Measurements from ENCODE around the gene PCGF3. TPM values are rescaled to one million over a fixed set of nuclear protein-coding genes. Genes with fewer than 3 reads are reported as not detected.

The PCGF3 gene
- total RNA-seq, 1 experiment from 2014 or later = 66.3 TPM

GRCh38 chr4:656436-657337 is 48.9 kb upstream of the PCGF3 start:
- no TSS peak for BruUV-seq (replicated peaks)
- H3K9me2 ChIP-seq (ENCODE audit: insufficient read depth) = no peaks in the 10 kb centered on the region
- no peaks in the 10 kb centered on the region for H3K36me3 ChIP-seq (ENCODE audit: control insufficient read depth in 1 of 2, insufficient read depth in 2 of 2, low read length in 2 of 2)
- no peaks in the 10 kb centered on the region for H3K4me1 ChIP-seq (ENCODE audit: control insufficient read depth in 1 of 2, insufficient read depth in 2 of 2, low read length in 2 of 2)
- no peaks in the 10 kb centered on the region for H3K9me3 ChIP-seq (ENCODE audit: control insufficient read depth in 1 of 2, insufficient read depth in 1 of 2, low read depth in 1 of 2, low read length in 2 of 2)
- no peak overlapping the region for H3K27ac ChIP-seq (ENCODE audit: low read depth, low read length)
- RAD21 ChIA-PET (ENCODE audit: low non-redundant PET in 1 of 2, low total read pairs in 2 of 2, uncharacterized antibody in 2 of 2, unreplicated experiment in 2 of 2) = no interaction called here
- H3K9ac ChIP-seq (ENCODE audit: low read length) = no peak overlapping the region
- intact Hi-C loops (cut with micrococcal nuclease) = no loop called here
- no peak overlapping the region for H3K4me3 ChIP-seq (replicated peaks in 1 of 2; ENCODE audit: low read depth in 1 of 2, low read length in 2 of 2)
- no peaks in the 10 kb centered on the region for H3K79me2 ChIP-seq (ENCODE audit: insufficient read depth, low read length)
- POLR2A ChIA-PET = no interaction called here
- no peaks in the 10 kb centered on the region for H4K20me1 ChIP-seq (ENCODE audit: insufficient read depth)
- no peak overlapping the region for H3K4me2 ChIP-seq (ENCODE audit: low read length)
- DNase-seq (ENCODE audit: low read depth, low spot score) (no peak), ATAC-seq (no peak)
- CTCF ChIA-PET = no interaction called here
- no peak overlapping the region for H2AFZ ChIP-seq (ENCODE audit: low read depth, low read length, poor library complexity, severe bottlenecking)
- TF ChIP-seq CBX3 (IDR thresholded peaks at IDR 0.05; ENCODE audit: low read depth) (no peak), ZFX (IDR thresholded peaks at IDR 0.05) (no peak), ELF1 (IDR thresholded peaks at IDR 0.05; ENCODE audit: borderline replicate concordance, low read depth) (no peak), TCF7L2 (IDR thresholded peaks at IDR 0.05; ENCODE audit: borderline replicate concordance, extremely low read depth, insufficient read depth, insufficient read length) (no peak), RAD21 (IDR thresholded peaks at IDR 0.05; ENCODE audit: low read depth) (no peak), SP1 (IDR thresholded peaks at IDR 0.05; ENCODE audit: low read depth) (no peak), POLR2A (IDR thresholded peaks at IDR 0.05; ENCODE audit: borderline replicate concordance, extremely low read depth, insufficient read depth, insufficient read length) (no peak), CTCF (IDR thresholded peaks at IDR 0.05 in 2 of 3, conservative IDR thresholded peaks at IDR 0.05 in 1 of 3; ENCODE audit: borderline replicate concordance in 1 of 3, insufficient read depth in 1 of 3, low read depth in 2 of 3, low read length in 2 of 3) (no peak), YY1 (IDR thresholded peaks at IDR 0.05; ENCODE audit: extremely low read depth, insufficient replicate concordance, low read depth, low read length) (no peak), MAX (IDR thresholded peaks at IDR 0.05) (no peak), JUND (IDR thresholded peaks at IDR 0.05) (no peak), CEBPB (IDR thresholded peaks at IDR 0.05; ENCODE audit: low read depth) (no peak), POLR2AphosphoS5 (IDR thresholded peaks at IDR 0.05; ENCODE audit: low read depth, low read length) (no peak), REST (IDR thresholded peaks at IDR 0.05; ENCODE audit: low read depth) (no peak), SIN3A (IDR thresholded peaks at IDR 0.05; ENCODE audit: low read depth) (no peak), EZH2 (IDR thresholded peaks at IDR 0.05) (no peak), FOSL1 (IDR thresholded peaks at IDR 0.05; ENCODE audit: low read depth) (no peak), EZH2phosphoT487 (IDR thresholded peaks at IDR 0.05; ENCODE audit: borderline replicate concordance) (no peak), SRF (IDR thresholded peaks at IDR 0.05; ENCODE audit: low read depth) (no peak)
- no peaks in the 10 kb centered on the region for H3K27me3 ChIP-seq (ENCODE audit: insufficient read depth, low read length)
